GM06990 (cell line): ENCODE results near the gene SPATA45.

ENCODE experiments used
- DNase-seq: peaks from one replicate; pipeline ENCODE4 v3.0.0-alpha.2; 2011; ENCODE audit not compliant: insufficient read length; ENCODE audit errors: extremely low read depth
- H3K27me3 ChIP-seq: replicated peaks from 2 replicates; pipeline ENCODE4 v1.6.0; 2011; ENCODE audit warnings: low read length; ENCODE audit not compliant: control insufficient read depth, insufficient read depth
- H3K36me3 ChIP-seq: 2 replicates; pipeline ENCODE4 v1.5.1; 2011; ENCODE audit warnings: low read length; ENCODE audit not compliant: control insufficient read depth, insufficient read depth
- H3K4me3 ChIP-seq: replicated peaks from 2 replicates; pipeline ENCODE4 v1.5.1; 2011; ENCODE audit warnings: low read depth, mild to moderate bottlenecking, control low read depth, low read length
- TF ChIP-seq, protein P1 (sequence below): IDR thresholded peaks from 2 replicates; pipeline ENCODE4 v1.5.1; 2011; ENCODE audit warnings: low read length, control low read depth, mild to moderate bottlenecking, inconsistent platforms; ENCODE audit not compliant: insufficient read depth, poor library complexity, severe bottlenecking

Gene SPATA45

GRCh38 chr1:212819726-212820125 lies 27.7 kb downstream of the SPATA45 start:
- TF ChIP-seq, protein P1, sequence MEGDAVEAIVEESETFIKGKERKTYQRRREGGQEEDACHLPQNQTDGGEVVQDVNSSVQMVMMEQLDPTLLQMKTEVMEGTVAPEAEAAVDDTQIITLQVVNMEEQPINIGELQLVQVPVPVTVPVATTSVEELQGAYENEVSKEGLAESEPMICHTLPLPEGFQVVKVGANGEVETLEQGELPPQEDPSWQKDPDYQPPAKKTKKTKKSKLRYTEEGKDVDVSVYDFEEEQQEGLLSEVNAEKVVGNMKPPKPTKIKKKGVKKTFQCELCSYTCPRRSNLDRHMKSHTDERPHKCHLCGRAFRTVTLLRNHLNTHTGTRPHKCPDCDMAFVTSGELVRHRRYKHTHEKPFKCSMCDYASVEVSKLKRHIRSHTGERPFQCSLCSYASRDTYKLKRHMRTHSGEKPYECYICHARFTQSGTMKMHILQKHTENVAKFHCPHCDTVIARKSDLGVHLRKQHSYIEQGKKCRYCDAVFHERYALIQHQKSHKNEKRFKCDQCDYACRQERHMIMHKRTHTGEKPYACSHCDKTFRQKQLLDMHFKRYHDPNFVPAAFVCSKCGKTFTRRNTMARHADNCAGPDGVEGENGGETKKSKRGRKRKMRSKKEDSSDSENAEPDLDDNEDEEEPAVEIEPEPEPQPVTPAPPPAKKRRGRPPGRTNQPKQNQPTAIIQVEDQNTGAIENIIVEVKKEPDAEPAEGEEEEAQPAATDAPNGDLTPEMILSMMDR: no peak
- no peaks in the 10 kb centered on the region for H3K27me3 ChIP-seq
- H3K4me3 ChIP-seq: 0 out of 2 replicates have a peak overlapping the region, but pooled peaks have one; percentile 6
- no peaks in the 10 kb centered on the region for H3K36me3 ChIP-seq
- peak; percentile 26 for DNase-seq

GRCh38 chr1:212816567-212817278 lies 30.7 kb downstream of the SPATA45 start:
- DNase-seq: no peak
- no peak overlapping the region for H3K4me3 ChIP-seq
- TF ChIP-seq, protein P1: no peak
- H3K36me3 ChIP-seq: no peaks in the 10 kb centered on the region; the same call in 1 of the 2 replicates
- no peaks in the 10 kb centered on the region for H3K27me3 ChIP-seq

- Histone ChIP-seq H3K4me3 (no peak overlapping the region), H3K36me3 (no peaks in the 10 kb centered on the region; the same call in 1 of the 2 replicates), H3K27me3 (no peaks in the 10 kb centered on the region)
- TF ChIP-seq, protein P1: peak; percentile 29
- DNase-seq: no peak
Measured at GRCh38 chr1:212814537-212815334, 32.7 kb downstream of the SPATA45 start.

- Histone ChIP-seq H3K27me3 (no peaks in the 10 kb centered on the region), H3K36me3 (0 out of 2 replicates have a peak, but pooled peaks cover 1% of the 10 kb centered on the region), H3K4me3 (no peak overlapping the region)
- no peak for DNase-seq
- TF ChIP-seq, protein P1: no peak
Measured at GRCh38 chr1:212805767-212806166, 41.7 kb downstream of the SPATA45 start.

DNA sequence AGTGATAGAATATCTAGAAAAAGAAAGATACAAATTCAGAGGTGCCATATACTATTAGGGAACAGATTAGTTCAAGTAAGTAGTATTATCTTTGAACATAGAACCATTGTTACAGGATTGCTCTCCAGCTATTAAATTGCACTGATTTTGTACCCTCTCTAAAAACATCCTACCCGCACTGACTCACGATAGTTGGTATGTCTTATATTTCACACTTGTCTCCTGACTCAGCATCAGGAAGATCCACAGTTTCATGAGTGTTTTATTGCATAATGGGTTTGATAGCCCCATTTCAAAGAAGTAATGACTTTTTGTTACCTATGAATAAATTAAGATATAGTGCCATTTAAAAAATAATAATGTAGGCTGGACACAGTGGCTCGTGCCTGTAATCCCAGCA lies 49.8 kb downstream of the SPATA45 start:
- H3K27me3 ChIP-seq: no peaks in the 10 kb centered on the region
- H3K4me3 ChIP-seq: no peak overlapping the region
- TF ChIP-seq, protein P1: no peak
- H3K36me3 ChIP-seq: peaks cover 6% of the 10 kb centered on the region; the same call in 1 of the 2 replicates
- DNase-seq: no peak
